Thyroid gland (tissue), 4 donors: ENCODE data around the gene IGLON5.

Source experiments
- CTCF ChIP-seq, 6 experiments: fragments of 200-600 bp in 3 of 6; fragments of 450-650 bp in 3 of 6; sonication (generic) in 3 of 6; IDR thresholded peaks; one replicate each; pipeline ENCODE4 v1.5.1; 2016 to 2019; ENCODE audit warnings: antibody characterized with exemption in 6 of 6, mild to moderate bottlenecking in 2 of 6, inconsistent platforms in 1 of 6, moderate library complexity in 1 of 6
- POLR2A ChIP-seq, 2 donors: fragments of 450-650 bp; IDR thresholded peaks; one replicate each; pipeline ENCODE4 v1.6.1; 2017; ENCODE audit warnings: antibody characterized with exemption in 2 of 2, mild to moderate bottlenecking in 2 of 2, moderate library complexity in 1 of 2

- no peak for TF ChIP-seq CTCF (IDR thresholded peaks at IDR 0.05)
- no peak for TF ChIP-seq POLR2A (IDR thresholded peaks at IDR 0.05)
Measured at GRCh38 chr19:51329411-51329810, 18.0 kb downstream of the IGLON5 start.
